K562 (cell line): ENCODE results near the gene IQGAP3. TPM values are rescaled to one million over a fixed set of nuclear protein-coding genes. Genes with fewer than 3 reads are reported as not detected.

Experiments used
- ARHGAP35 ChIP-seq: fragments of 450-650 bp; IDR thresholded peaks from 2 replicates; pipeline ENCODE4 v1.6.1; 2018; ENCODE audit not compliant: partially characterized antibody
- ARID3B ChIP-seq: fragments of 250-450 bp; sonication (Bioruptor Pico); IDR thresholded peaks from 2 replicates; pipeline ENCODE4 v1.4.0; 2020; ENCODE audit warnings: borderline replicate concordance
- ATF1 ChIP-seq, 2 experiments: fragments of 450-650 bp in 1 of 2; IDR thresholded peaks; 2 replicates each; pipeline ENCODE4 v1.6.1; 2016; ENCODE audit warnings: missing compliant biosample characterization in 1 of 2, missing genetic modification characterization in 1 of 2
- CCAR2 ChIP-seq: fragments of 200-400 bp; formaldehyde crosslinking; IDR thresholded peaks from 2 replicates; pipeline ENCODE4 v1.6.1; 2017; ENCODE audit warnings: mild to moderate bottlenecking, low read depth, low read length
- CHD1 ChIP-seq: fragments of 200-600 bp; sonication (generic); IDR thresholded peaks from one replicate; pipeline ENCODE4 v1.6.1; 2012; ENCODE audit warnings: mild to moderate bottlenecking, moderate library complexity, low read length, inconsistent platforms
- GMEB1 ChIP-seq: fragments of 250-450 bp; sonication (Bioruptor Pico); IDR thresholded peaks from 2 replicates; pipeline ENCODE4 v1.4.0; 2020; ENCODE audit warnings: mild to moderate bottlenecking
- HNRNPL ChIP-seq: fragments of 200-400 bp; formaldehyde crosslinking; IDR thresholded peaks from 2 replicates; pipeline ENCODE4 v1.6.1; 2017; ENCODE audit warnings: low read depth, mild to moderate bottlenecking, low read length
- NR3C1 ChIP-seq: sonication (generic); formaldehyde crosslinking; IDR thresholded peaks from 2 replicates; pipeline ENCODE4 v1.8.1; 2022; ENCODE audit warnings: missing genetic modification reagents
- POLR2AphosphoS5 ChIP-seq: IDR thresholded peaks from 2 replicates; pipeline ENCODE4 v1.6.1; 2011; ENCODE audit warnings: mild to moderate bottlenecking, low read depth, low read length, moderate library complexity; ENCODE audit not compliant: control insufficient read depth, insufficient read depth
- RUNX1 ChIP-seq: sonication (generic); IDR thresholded peaks from 2 replicates; pipeline ENCODE4 v1.6.1; 2016; ENCODE audit warnings: antibody characterized with exemption, low read depth
- SLC30A9 ChIP-seq: fragments of 250-450 bp; sonication (Bioruptor Pico); IDR thresholded peaks from 2 replicates; pipeline ENCODE4 v1.8.0; 2022; ENCODE audit warnings: mild to moderate bottlenecking, moderate library complexity
- SRSF1 ChIP-seq: fragments of 200-400 bp; formaldehyde crosslinking; IDR thresholded peaks from 2 replicates; pipeline ENCODE4 v1.6.1; 2017; ENCODE audit warnings: mild to moderate bottlenecking, low read depth, low read length, moderate library complexity
- ZFP30 ChIP-seq: fragments of 250-450 bp; sonication (Bioruptor Pico); IDR thresholded peaks from 2 replicates; pipeline ENCODE4 v1.8.0; 2022; ENCODE audit warnings: moderate library complexity, mild to moderate bottlenecking, inconsistent platforms, borderline replicate concordance
- polyA plus RNA-seq, 8 experiments: library from polyadenylated mRNA; depleted of rRNA in 4 of 8; stranded (reverse) in 5 of 8; unstranded in 3 of 8; fragments of >200 nt; fragmentation: Nextera tagmentation in 2 of 8; fragmentation: Illumina TruSeq in 1 of 8; extraction: Ambion mirVana in 2 of 8; extraction: Trizol in 1 of 8; gene quantifications; 2 replicates each; pipeline versions ENCODE4 v1.2.1 to v1.2.3, GENCODE V29; 2011 to 2014; ENCODE audit warnings: inconsistent platforms in 1 of 8, missing spikeins in 1 of 8
- total RNA-seq, 7 experiments: library from RNA; depleted of rRNA in 6 of 7; stranded (reverse); fragments of >200 nt in 6 of 7; fragmentation: Illumina TruSeq in 2 of 7; extraction: Trizol in 2 of 7; gene quantifications; 2 replicates each; pipeline versions ENCODE4 v1.2.1 to v1.2.3, GENCODE V29; 2011 to 2021; ENCODE audit warnings: low replicate concordance in 1 of 7
- TF ChIP-seq, protein P1 (sequence below): fragments of 250-450 bp; sonication (Bioruptor Pico); IDR thresholded peaks from 2 replicates; pipeline ENCODE4 v1.5.0; 2020; ENCODE audit warnings: mild to moderate bottlenecking, borderline replicate concordance
- TF ChIP-seq, protein P2 (sequence below): fragments of 250-450 bp; sonication (Bioruptor Pico); IDR thresholded peaks from 2 replicates; pipeline ENCODE4 v1.4.0; 2020

Gene IQGAP3
- total and polyA plus RNA-seq, 9 of the 15 experiments (the other 6 are each of a cell fraction or from before 2014, with no cell fraction given), result 1.4 to 16.6 (median 11.9) TPM

GRCh38 chr1:156504821-156505678 is 67.3 kb downstream of the IQGAP3 start (continued):
- TF ChIP-seq, protein P1, sequence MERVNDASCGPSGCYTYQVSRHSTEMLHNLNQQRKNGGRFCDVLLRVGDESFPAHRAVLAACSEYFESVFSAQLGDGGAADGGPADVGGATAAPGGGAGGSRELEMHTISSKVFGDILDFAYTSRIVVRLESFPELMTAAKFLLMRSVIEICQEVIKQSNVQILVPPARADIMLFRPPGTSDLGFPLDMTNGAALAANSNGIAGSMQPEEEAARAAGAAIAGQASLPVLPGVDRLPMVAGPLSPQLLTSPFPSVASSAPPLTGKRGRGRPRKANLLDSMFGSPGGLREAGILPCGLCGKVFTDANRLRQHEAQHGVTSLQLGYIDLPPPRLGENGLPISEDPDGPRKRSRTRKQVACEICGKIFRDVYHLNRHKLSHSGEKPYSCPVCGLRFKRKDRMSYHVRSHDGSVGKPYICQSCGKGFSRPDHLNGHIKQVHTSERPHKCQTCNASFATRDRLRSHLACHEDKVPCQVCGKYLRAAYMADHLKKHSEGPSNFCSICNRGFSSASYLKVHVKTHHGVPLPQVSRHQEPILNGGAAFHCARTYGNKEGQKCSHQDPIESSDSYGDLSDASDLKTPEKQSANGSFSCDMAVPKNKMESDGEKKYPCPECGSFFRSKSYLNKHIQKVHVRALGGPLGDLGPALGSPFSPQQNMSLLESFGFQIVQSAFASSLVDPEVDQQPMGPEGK (CRISPR knock-in tag), result no peak
- 0 out of 2 replicates have a peak, but pooled peaks have one; percentile 12 for TF ChIP-seq ARID3B (CRISPR knock-in tag)
- TF ChIP-seq RUNX1, result no peak
- TF ChIP-seq, protein P2, sequence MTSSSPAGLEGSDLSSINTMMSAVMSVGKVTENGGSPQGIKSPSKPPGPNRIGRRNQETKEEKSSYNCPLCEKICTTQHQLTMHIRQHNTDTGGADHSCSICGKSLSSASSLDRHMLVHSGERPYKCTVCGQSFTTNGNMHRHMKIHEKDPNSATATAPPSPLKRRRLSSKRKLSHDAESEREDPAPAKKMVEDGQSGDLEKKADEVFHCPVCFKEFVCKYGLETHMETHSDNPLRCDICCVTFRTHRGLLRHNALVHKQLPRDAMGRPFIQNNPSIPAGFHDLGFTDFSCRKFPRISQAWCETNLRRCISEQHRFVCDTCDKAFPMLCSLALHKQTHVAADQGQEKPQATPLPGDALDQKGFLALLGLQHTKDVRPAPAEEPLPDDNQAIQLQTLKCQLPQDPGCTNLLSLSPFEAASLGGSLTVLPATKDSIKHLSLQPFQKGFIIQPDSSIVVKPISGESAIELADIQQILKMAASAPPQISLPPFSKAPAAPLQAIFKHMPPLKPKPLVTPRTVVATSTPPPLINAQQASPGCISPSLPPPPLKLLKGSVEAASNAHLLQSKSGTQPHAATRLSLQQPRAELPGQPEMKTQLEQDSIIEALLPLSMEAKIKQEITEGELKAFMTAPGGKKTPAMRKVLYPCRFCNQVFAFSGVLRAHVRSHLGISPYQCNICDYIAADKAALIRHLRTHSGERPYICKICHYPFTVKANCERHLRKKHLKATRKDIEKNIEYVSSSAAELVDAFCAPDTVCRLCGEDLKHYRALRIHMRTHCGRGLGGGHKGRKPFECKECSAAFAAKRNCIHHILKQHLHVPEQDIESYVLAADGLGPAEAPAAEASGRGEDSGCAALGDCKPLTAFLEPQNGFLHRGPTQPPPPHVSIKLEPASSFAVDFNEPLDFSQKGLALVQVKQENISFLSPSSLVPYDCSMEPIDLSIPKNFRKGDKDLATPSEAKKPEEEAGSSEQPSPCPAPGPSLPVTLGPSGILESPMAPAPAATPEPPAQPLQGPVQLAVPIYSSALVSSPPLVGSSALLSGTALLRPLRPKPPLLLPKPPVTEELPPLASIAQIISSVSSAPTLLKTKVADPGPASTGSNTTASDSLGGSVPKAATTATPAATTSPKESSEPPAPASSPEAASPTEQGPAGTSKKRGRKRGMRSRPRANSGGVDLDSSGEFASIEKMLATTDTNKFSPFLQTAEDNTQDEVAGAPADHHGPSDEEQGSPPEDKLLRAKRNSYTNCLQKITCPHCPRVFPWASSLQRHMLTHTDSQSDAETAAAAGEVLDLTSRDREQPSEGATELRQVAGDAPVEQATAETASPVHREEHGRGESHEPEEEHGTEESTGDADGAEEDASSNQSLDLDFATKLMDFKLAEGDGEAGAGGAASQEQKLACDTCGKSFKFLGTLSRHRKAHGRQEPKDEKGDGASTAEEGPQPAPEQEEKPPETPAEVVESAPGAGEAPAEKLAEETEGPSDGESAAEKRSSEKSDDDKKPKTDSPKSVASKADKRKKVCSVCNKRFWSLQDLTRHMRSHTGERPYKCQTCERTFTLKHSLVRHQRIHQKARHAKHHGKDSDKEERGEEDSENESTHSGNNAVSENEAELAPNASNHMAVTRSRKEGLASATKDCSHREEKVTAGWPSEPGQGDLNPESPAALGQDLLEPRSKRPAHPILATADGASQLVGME (CRISPR knock-in tag), result 0 out of 2 replicates have a peak, but pooled peaks have one; percentile 46
- peak; percentile 63 for TF ChIP-seq GMEB1 (CRISPR knock-in tag)
- no peak for TF ChIP-seq SRSF1
- TF ChIP-seq SLC30A9 (CRISPR knock-in tag), result no peak
- TF ChIP-seq ZFP30 (CRISPR knock-in tag), result no peak
- 0 out of 2 replicates have a peak, but pooled peaks have one; percentile 69 for TF ChIP-seq CCAR2
- TF ChIP-seq ATF1 (CRISPR knock-in tag; IDR thresholded peaks at IDR 0.05), result peak; percentile 89
- TF ChIP-seq ATF1 (tag; IDR thresholded peaks at IDR 0.05), result peak; percentile 99
- TF ChIP-seq POLR2AphosphoS5, result peak; percentile 31; the same call in 1 of the 2 replicates
- TF ChIP-seq NR3C1 (CRISPR knock-in tag), result no peak
- no peak for TF ChIP-seq CHD1
- TF ChIP-seq ARHGAP35, result no peak
- TF ChIP-seq HNRNPL, result no peak
